T47D (cell line): ENCODE measurements around the gene TRH.
"Not testable (repeated sequence)": the region's sequence is repeated elsewhere in the genome, so short reads cannot be mapped to it uniquely, and the experiment has no call there.

ENCODE experiments used
- DNase-seq, 2 experiments: peaks; one replicate each; pipeline versions ENCODE4 v3.0.0 to v3.0.0-alpha.2; 2011 to 2012; ENCODE audit warnings: low read depth in 1 of 2, low spot score in 1 of 2
- JUND ChIP-seq: IDR thresholded peaks from 2 replicates; pipeline ENCODE4 v1.6.1; 2012; ENCODE audit warnings: low read depth
- in situ Hi-C: cut with HindIII; loops from 2 replicates; pipeline ENCODE4 v1.10.0; 2016; ENCODE audit warnings: low sequenced_read_pairs, low pct_unique_long_range_greater_than_20kb

The TRH gene

DNA sequence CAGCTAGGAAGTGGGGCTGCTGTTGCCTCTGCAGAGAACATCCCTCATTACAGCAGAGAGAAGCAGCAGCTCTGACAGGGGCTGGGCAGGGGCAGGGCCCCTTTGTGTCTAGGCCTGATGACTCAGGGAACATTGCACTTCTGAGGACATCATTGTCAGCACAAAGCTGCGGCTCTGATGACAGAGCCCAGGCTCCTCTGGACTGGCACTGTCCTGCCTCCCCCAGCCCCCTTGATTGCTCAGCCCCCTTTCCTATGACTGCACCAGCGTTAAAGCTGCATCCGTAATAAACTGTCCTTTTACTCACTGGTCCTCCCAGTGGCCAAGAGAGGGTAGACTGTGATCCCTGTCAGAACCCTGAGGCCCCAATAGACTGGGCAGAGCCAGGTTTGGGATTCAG, 18.3 kb downstream of the TRH start:
- TF ChIP-seq JUND: no peak
- in situ Hi-C loops: no loop called here
- peak; percentile 41 to 61 for DNase-seq

DNA sequence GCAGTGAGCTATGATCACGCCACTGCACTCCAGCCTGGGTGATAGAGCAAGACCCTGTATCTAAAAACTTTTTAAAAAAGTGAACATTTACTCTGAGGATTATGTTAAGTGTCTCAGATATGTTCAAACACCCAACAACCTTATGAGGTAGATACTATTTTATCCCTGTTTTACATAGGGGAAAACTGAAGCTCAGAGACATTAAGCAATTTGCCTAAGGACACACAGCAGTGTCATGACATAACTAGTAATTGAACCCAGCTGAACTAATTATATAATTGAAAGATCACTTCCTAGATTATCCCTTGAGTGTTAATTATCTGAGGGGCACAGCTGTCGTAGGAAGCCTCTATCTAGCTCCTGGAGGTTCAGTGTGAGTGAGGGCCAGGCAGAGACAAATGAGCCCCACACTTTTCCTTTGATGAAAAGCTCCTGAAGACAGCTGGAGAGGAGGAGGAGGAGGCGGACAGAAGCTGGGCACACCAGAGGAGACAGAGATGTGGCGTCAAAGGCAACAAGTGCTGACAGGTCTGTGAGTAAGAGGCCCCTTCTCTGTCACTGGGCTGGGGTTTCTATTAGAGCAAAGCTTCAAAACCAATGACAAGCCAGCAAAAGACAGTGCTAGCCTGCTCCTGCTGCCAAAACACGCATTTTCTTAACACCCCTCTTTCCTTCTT, 20.5 kb downstream of the TRH start:
- no peak for DNase-seq
- in situ Hi-C loops: no loop called here

DNA sequence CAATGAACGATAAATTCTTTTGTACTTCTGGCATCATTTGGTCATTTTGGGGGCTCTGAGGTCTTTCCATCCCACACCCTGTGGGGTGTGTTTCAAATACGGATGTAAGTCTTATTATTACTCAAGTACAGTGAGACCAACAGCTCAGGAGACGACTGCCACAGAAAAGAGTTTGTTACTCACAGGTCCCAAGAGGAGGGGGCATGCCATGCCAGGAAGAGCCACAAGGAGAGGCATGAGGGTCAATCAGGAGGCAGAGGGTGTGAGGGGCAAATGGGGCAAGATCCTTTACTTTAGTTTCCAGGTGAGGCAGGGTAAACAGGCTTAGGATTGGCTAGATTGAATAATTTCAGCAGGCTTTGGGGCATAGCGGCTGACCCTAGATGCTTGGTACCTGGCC, 21.6 kb downstream of the TRH start:
- in situ Hi-C loops: no loop called here
- DNase-seq: no peak
- TF ChIP-seq JUND: no peak

More for the DNA sequence above, 20.5 kb downstream of the TRH start:
- no peak for TF ChIP-seq JUND

DNA sequence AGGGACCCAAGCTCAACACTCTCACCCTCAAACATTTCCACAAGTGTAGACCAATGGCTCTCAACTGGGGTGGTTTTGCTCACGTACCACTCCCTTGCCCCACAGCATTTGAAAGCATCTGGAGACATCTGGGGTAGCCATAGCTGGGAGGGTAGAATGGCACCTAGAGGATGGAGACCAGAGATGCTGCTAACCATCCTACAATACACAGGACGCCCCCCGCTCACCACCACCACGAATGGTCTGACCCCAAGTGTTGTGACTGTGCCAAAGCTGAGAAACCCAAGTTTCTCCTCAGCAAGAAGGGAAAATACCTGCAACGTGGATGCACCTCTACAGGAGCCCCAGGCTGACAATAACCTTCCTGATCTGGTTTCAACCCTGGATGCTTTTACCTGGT, 24.7 kb downstream of the TRH start:
- in situ Hi-C loops, DNase-seq: not testable (repeated sequence)

DNA sequence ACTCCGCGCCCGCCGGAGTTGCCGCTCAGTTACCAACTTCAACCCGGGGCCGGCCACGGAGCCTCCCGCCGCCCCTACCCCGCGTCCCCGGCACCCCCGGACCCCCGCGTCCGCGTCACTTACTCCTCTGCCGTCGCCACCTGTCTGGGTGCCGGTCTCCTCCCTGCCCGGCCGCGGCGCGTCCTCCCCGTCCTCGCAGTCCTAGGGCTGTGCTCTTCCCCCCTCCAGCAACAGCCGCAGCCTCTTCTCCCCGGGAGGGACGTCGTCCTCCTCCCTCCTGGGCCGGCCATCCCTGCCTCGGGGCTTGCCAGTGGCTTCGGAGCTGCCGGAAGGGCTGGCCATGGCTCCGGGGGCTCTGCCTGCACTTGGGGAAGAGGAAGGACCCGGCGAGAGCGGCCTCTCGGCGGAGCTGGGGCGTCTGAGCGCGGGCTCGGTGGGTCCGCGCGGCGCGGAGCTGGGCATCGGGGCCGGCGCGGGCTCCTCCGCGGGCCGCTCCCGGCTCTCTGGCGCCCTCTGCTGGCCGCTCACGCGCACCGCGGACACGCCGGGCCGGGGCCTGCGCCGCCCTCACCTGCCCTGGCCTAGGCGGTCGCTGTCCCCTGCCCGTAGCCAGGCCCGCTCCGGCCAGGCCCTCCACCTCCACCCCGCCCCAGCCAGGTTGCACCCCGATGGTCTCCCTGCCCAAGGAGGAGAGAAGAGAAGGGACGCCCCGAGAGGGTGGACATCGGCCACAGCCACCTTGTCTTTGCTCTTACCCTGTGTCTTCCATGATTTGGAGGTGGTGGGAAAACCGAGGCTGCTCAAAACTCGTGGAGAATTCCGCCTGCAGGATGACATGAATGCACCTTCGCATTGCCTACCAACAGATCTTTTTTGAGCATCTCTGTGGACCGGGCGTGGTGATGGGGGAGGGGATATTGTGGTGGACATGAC, 28.4 kb downstream of the TRH start:
- DNase-seq: peak; percentile 48 to 49

DNA sequence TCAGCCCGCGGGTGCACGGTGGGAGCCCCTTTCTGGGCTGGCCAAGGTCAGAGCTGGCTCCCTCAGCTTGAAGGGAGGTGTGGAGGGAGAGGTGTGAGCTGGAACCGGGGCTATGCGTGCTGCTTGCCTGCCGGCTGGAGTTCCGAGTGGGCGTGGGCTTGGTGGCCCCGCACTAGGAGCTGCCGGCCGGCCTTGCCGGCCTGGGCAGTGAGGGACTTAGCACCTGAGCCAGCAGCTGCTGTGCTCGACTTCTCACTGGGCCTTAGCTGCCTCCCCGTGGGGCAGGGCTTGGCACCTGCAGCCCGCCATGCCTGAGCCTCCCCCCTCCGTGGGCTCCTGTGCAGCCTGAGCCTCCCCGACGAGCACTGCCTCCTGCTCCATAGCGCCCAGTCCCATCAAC, 36.0 kb downstream of the TRH start:
- in situ Hi-C loops: no loop called here
- no peak for DNase-seq
- TF ChIP-seq JUND: no peak

More for the DNA sequence above, 28.4 kb downstream of the TRH start:
- in situ Hi-C loops: not testable (repeated sequence)

DNA sequence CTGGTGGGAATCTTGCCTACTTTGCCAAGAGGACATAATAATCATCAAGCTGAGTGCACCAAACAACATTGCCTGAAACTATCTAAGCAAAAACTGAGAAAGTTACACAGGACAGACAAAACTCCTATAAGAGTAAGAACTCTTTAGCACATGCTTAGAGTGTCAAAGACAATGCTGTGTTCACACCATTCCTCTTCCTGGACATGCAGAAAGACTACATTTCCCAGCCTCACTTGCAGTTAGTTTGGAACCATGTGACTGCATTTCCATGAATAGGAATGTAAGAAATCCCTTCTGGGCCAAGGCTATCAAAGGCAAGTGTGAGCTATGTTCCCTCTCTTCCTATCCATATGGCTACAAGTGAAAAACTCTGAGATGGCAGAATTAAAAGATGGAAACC, 37.6 kb downstream of the TRH start:
- in situ Hi-C loops: not testable (repeated sequence)
- peak in 1 of 2 experiments; percentile 15 for DNase-seq

DNA sequence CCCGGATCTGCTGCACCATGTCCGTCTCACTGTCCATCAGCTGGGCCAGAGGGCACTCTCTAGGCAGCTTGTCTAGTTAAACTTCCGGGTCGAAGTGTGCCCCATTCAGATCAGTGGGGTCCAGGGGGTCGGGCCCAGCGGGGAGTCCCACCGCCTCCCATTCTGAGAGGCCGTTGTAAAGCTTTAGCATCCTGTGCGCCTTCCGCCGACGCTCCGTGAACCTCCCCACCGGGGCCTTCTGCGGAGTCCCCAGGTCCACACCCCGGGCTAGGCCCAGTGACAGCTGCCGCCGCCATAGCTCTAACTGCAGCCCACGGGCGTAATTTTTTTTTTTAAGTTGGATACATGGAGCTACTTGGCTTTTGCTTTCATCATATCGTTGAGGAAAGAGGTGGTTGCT, 38.7 kb downstream of the TRH start:
- DNase-seq, in situ Hi-C loops: not testable (repeated sequence)

DNA sequence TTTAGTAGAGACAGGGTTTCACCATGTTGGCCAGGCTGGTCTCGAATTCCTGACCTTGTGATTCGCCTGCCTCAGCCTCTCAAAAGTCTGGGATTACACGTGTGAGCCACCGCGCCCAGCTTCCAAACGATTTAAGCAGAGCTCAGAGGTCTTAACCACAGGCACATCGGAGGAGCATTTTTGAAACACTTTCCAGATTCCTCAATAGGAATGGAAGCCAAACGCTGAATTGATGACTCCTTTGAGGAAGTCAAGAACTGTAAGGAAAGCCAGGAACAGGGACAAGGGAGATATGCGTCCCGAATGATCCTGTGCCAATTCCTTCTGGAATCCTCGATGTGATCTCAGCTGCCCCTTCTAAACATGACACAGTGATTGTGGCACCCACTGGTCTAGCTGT, 40.0 kb downstream of the TRH start:
- in situ Hi-C loops: no loop called here
- TF ChIP-seq JUND: no peak
- DNase-seq: no peak

DNA sequence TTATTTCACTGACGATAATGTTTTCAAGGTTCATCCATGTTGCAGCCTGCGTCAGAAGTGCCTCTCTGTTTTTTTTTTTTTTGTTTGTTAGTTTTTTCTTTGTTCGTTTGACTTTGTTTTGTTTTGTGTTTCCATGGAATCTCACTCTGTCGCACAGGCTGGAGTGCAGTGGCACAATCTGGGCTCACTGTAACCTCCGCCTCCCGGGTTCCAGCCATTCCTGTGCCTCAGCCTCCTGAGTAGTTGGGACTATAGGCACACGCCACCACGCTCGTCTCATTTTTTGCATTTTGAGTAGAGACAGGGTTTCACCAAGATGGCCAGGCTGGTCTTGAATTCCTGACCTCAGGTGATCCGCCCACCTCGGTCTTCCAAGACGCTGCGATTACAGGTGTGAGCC, 43.1 kb downstream of the TRH start:
- in situ Hi-C loops, DNase-seq: not testable (repeated sequence)

DNA sequence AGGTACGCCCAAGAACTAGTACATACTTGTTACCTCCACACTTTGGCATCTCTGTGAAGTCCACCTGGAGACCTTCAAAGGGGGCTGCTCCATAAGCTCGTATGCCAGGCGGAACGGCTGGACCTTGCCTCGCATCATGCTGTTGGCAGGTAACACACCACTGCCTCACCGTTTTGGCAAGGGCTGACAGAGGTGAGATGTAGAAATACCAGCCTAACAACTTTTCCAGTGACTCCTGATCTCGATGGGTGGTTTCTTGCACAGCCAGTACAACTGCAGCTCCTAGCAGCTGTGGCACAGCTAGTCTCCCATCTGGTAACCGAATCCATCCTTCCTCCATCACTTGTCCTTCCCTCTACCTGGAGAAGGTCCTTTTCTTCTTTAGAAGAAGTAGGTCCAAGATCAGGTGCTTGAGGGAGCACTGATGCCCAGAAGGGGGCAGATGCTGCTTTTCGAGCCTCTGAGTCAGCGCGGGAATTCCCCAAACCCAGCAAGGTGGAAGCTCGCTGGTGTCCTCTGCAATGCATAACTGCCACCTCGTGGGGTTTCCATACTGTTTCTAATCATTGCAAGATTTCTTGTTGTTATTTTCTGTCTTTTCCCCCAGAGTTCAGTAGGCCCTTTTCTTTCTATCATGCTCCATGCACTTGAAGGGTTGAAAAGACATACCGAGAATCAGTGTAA, 51.8 kb downstream of the TRH start:
- in situ Hi-C loops: not testable (repeated sequence)
- peak in 1 of 2 experiments; percentile 74 for DNase-seq

DNA sequence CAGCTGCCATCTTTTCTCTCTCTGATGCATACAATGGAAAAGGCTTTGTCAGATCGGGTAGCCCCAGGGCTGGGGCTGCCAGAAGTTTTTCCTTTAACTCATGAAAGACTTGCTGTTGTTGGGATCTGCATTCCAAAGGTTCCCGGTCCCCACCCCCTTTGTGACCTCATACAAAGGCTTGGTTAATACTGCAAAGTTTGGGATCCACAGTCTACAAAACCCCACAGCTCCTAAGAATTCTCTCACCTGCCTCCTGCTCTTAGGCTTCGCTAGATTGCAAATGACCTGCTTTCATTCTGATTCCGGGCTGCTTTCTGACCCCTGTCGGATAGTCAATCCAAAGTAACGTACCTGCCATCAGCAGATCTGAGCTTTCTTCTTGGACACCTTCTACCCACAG, 52.9 kb downstream of the TRH start:
- in situ Hi-C loops, DNase-seq: not testable (repeated sequence)
